ENCODE results near the gene DCBLD1.

DNA sequence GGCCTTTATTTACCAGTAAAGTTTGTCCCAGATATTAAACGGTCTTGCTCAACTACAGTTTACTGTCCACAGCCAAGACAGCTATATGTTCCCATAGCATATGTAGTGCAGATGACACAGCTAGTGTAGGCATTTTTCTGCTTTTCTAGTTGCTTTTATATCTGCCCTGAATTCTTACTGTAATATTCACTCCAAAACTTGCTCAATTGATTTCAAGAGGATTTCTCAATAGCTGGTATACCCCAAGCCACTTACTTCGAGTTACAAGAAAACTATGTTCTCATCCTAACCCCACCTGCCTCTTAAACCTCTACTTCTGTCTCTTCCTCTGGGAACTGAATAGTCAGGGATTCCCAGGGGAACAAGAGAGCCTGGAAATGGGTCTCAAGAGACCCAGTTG, 37.9 kb upstream of the DCBLD1 start:
- no peak for TF ChIP-seq MYNN (tag by site-specific recombination; IDR thresholded peaks at IDR 0.05; ENCODE audit: borderline replicate concordance)
- no peak for TF ChIP-seq ZNF133 (tag by site-specific recombination; IDR thresholded peaks at IDR 0.05)
- TF ChIP-seq OSR2 (tag by site-specific recombination; IDR thresholded peaks at IDR 0.05): no peak
- TF ChIP-seq, protein P1, sequence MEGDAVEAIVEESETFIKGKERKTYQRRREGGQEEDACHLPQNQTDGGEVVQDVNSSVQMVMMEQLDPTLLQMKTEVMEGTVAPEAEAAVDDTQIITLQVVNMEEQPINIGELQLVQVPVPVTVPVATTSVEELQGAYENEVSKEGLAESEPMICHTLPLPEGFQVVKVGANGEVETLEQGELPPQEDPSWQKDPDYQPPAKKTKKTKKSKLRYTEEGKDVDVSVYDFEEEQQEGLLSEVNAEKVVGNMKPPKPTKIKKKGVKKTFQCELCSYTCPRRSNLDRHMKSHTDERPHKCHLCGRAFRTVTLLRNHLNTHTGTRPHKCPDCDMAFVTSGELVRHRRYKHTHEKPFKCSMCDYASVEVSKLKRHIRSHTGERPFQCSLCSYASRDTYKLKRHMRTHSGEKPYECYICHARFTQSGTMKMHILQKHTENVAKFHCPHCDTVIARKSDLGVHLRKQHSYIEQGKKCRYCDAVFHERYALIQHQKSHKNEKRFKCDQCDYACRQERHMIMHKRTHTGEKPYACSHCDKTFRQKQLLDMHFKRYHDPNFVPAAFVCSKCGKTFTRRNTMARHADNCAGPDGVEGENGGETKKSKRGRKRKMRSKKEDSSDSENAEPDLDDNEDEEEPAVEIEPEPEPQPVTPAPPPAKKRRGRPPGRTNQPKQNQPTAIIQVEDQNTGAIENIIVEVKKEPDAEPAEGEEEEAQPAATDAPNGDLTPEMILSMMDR (tag by site-specific recombination; IDR thresholded peaks at IDR 0.05): no peak
- TF ChIP-seq BCL11A (tag by site-specific recombination; IDR thresholded peaks at IDR 0.05; ENCODE audit: low read depth): no peak
- TF ChIP-seq ATF2 (tag by site-specific recombination; IDR thresholded peaks at IDR 0.05; ENCODE audit: low read depth): no peak
- no peak for TF ChIP-seq ZNF175 (tag by site-specific recombination; IDR thresholded peaks at IDR 0.05)
- TF ChIP-seq, protein P2, sequence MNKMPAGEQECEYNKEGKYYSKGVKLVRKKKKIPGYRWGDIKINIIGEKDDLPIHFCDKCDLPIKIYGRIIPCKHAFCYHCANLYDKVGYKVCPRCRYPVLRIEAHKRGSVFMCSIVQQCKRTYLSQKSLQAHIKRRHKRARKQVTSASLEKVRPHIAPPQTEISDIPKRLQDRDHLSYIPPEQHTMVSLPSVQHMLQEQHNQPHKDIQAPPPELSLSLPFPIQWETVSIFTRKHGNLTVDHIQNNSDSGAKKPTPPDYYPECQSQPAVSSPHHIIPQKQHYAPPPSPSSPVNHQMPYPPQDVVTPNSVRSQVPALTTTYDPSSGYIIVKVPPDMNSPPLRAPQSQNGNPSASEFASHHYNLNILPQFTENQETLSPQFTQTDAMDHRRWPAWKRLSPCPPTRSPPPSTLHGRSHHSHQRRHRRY (tag by site-specific recombination; IDR thresholded peaks at IDR 0.05): no peak
- no peak for TF ChIP-seq ZNF701 (tag by site-specific recombination; IDR thresholded peaks at IDR 0.05)
- no peak for TF ChIP-seq ZNF530 (tag by site-specific recombination; IDR thresholded peaks at IDR 0.05; ENCODE audit: low read depth)
- no peak for TF ChIP-seq ZNF747 (tag by site-specific recombination; IDR thresholded peaks at IDR 0.05)
- TF ChIP-seq ZNF704 (tag by site-specific recombination; IDR thresholded peaks at IDR 0.05): no peak
- no peak for TF ChIP-seq REST (tag by site-specific recombination; IDR thresholded peaks at IDR 0.05)
